HG03159 (cell line): ENCODE measurements around the gene CDC45.
"Not testable (repeated sequence)": the region's sequence is repeated elsewhere in the genome, so short reads cannot be mapped to it uniquely, and the experiment has no call there.

Source experiments
- ATAC-seq: cut with Tn5 transposase; IDR thresholded peaks from one replicate; pipeline ENCODE4 v1.9.1; 2021; ENCODE audit warnings: mild to moderate bottlenecking, moderate library complexity; ENCODE audit not compliant: unreplicated experiment

Gene CDC45

GRCh38 chr22:19479355-19480172 lies at the start of gene CDC45:
Gene CDC45 (plus strand): TSS chr22:19479920. CDS start chr22:19479969, 49 bp downstream.
- peak; percentile 86 for ATAC-seq

GRCh38 chr22:19429950-19430889 lies 49.5 kb upstream of the CDC45 start:
- ATAC-seq: no peak

- ATAC-seq: no peak
These were observed 48.7 kb upstream of the CDC45 start for GRCh38 chr22:19430890-19431541.

- ATAC-seq: peak; percentile 49
These were observed 48.0 kb upstream of the CDC45 start, which contains the start of gene HIRA for GRCh38 chr22:19431649-19432132. Gene HIRA (minus strand): TSS chr22:19431733. CDS start chr22:19431476, 257 bp downstream.

GRCh38 chr22:19432133-19432851 lies 47.4 kb upstream of the CDC45 start, which contains the start of gene MRPL40:
Gene MRPL40 (plus strand): TSS chr22:19432545. CDS start chr22:19432555, 10 bp downstream.
- ATAC-seq: peak; percentile 70

GRCh38 chr22:19434401-19434800 lies 45.3 kb upstream of the CDC45 start:
- ATAC-seq: no peak

- ATAC-seq: no peak
These were observed 44.7 kb upstream of the CDC45 start for GRCh38 chr22:19434829-19435580.

GRCh38 chr22:19436444-19437161 lies 43.1 kb upstream of the CDC45 start:
- ATAC-seq: not testable (repeated sequence)

GRCh38 chr22:19438298-19438697 lies 41.4 kb upstream of the CDC45 start:
- no peak for ATAC-seq

- ATAC-seq: no peak
These were observed 39.1 kb upstream of the CDC45 start for GRCh38 chr22:19440411-19441195.

- ATAC-seq: no peak
These were observed 37.6 kb upstream of the CDC45 start for GRCh38 chr22:19442166-19442565.

GRCh38 chr22:19443544-19444211 lies 36.0 kb upstream of the CDC45 start:
- no peak for ATAC-seq

- not testable (repeated sequence) for ATAC-seq
These were observed 34.3 kb upstream of the CDC45 start for GRCh38 chr22:19445279-19445982.

- ATAC-seq: no peak
These were observed 33.0 kb upstream of the CDC45 start for GRCh38 chr22:19446603-19447329.

- peak; percentile 79 for ATAC-seq
These were observed 32.2 kb upstream of the CDC45 start, which contains the start of gene C22orf39 for GRCh38 chr22:19447330-19448075. Gene C22orf39 (minus strand): TSS chr22:19447711. CDS start chr22:19447688, 23 bp downstream.
